ENCODE measurements around the gene AEBP1. TPM values are rescaled to one million over a fixed set of nuclear protein-coding genes. Genes with fewer than 3 reads are reported as not detected.

Gene AEBP1
- total and polyA plus RNA-seq, 9 of the 15 experiments (the other 6 are each of a cell fraction or from before 2014, with no cell fraction given) = 0.03 to 0.78 (median 0.30) TPM; not detected in 2

- no peak for TF ChIP-seq ATF6 (CRISPR knock-in tag; IDR thresholded peaks at IDR 0.05)
- TF ChIP-seq XRCC5 (IDR thresholded peaks at IDR 0.05; ENCODE audit: low read depth, low read length) = 0 out of 2 replicates have a peak, but pooled peaks have one; percentile 57
- peak; percentile 91 for TF ChIP-seq NFIC (IDR thresholded peaks at IDR 0.05)
- no peak for TF ChIP-seq ZBTB40 (IDR thresholded peaks at IDR 0.05)
- TF ChIP-seq ZBTB40 (CRISPR knock-in tag; IDR thresholded peaks at IDR 0.05) = 0 out of 2 replicates have a peak, but pooled peaks have one; percentile 15
- peak; percentile 62 for TF ChIP-seq SMC3 (conservative IDR thresholded peaks at IDR 0.05; ENCODE audit: insufficient read depth, low read depth, low read length)
Observed at GRCh38 chr7:44072364-44073231, 31.5 kb upstream of the AEBP1 start (continued).
